Placental epithelial cell (primary cell): ENCODE data around the gene ITPRID1. TPM values are rescaled to one million over a fixed set of nuclear protein-coding genes. Genes with fewer than 3 reads are reported as not detected.

Source experiments
- total RNA-seq: library from RNA; depleted of rRNA; stranded (reverse); fragments of >200 nt; gene quantifications from 2 replicates; pipeline ENCODE4 v1.2.3, GENCODE V29; 2012

Gene ITPRID1
- under 0.01 TPM in 1 of 2 replicates, not detected in the other for total RNA-seq

DNA sequence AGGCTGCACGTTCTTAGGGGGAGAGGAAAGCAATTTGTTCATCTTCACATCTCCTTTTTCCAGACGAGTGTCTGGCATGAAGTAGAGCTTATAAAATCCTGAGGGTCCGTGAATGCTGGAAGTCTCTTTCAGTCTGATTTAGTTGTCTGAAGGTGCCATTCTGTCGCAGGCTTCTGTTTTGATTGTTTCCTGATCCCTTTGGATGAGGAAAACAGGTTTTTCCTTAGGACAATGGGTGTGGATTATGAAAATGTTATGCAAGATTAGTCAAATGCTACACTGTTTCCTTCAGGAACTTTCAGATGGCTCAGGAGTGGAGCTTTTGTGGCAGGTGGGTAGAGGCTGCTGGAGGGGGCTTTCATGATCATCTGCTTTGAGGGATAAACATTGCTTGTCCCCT is at the start of gene ITPRID1:
Gene ITPRID1 (plus strand): TSS at position 301 of the 400 bp plus-strand sequence. CDS start 38,935 bp downstream, outside the sequence.

DNA sequence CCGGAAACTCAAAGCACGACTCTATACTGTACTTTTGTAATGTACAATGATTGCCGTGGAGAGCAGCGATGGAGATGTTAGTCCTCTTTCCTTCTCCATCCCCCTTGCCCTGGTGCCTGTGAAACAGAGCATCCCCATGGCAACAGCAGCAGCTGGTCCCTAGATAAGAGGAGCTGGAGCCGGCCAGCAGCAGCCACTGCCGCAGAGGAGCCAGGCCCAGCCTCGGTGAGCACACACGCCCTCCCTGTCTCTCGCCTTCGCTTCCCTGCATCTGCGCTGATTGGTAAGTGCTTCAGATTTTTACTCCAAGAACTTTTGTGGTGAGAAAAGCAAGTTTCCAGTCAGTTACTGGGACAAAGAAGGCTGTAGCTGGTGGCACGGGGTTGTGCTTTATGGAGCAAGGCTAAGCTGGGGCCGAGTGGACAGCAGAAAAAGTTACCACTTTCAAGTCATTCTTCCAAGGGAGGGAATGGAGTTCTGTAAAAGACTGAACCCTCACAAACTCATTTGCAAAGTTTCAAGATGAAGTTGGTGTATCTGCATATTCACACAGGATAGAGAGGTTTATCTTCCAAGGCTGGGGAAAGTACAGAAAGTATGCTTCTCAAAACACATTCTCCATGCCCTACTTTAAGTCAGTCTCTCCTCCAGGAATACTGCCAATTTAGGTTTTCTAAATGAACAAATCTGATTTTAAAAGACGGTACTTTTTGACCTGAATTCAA is 173.3 kb downstream of the ITPRID1 start, which contains the start of gene PPP1R17:
Gene PPP1R17 (plus strand): TSS at position 192 of the 725 bp plus-strand sequence. CDS start 5,227 bp downstream, outside the sequence.

Other genes with a start within 250 kb of the ITPRID1 start
- not detected in 2 replicates for gene NEUROD6, start 173.4 kb upstream of the ITPRID1 start, total RNA-seq
- gene PPP1R17, start 173.1 kb downstream of the ITPRID1 start, total RNA-seq, result not detected in 2 replicates